B cell (primary cell): Measurements from ENCODE around the gene RNF39. TPM values are rescaled to one million over a fixed set of nuclear protein-coding genes. Genes with fewer than 3 reads are reported as not detected.

Experiments used
- ATAC-seq: fragments of 200-7000 bp; cut with Tn5 transposase; one replicate; pipeline ENCODE4 v1.10.0; 2021; ENCODE audit warnings: low read depth, mild to moderate bottlenecking, moderate number of reproducible peaks, moderate library complexity
- CTCF ChIA-PET: fragments of 350-600 bp; sonication (Branson Sonifier 250); formaldehyde crosslinking; loops from one replicate; lab custom pipeline; 2021; ENCODE audit warnings: antibody characterized with exemption, inconsistent platforms; lab: Charles Lee
- POLR2A ChIA-PET: fragments of 350-600 bp; sonication (Branson Sonifier 250); formaldehyde crosslinking; loops from one replicate; lab custom pipeline; 2021; ENCODE audit warnings: antibody characterized with exemption; lab: Charles Lee
- DNase-seq: peaks from one replicate; pipeline ENCODE4 v3.0.0; 2013
- H2AFZ ChIP-seq: 2 replicates; pipeline ENCODE4 v1.6.1; 2012; ENCODE audit warnings: mild to moderate bottlenecking, low read depth, low read length; ENCODE audit not compliant: insufficient read depth, poor library complexity, severe bottlenecking
- H3K27ac ChIP-seq, 2 donors: 1 replicate in 1 of 2; 2 replicates in 1 of 2; pipeline ENCODE4 v1.5.1; 2012 to 2013; ENCODE audit warnings: low read length in 2 of 2, mild to moderate bottlenecking in 2 of 2, moderate library complexity in 1 of 2
- H3K27me3 ChIP-seq, 4 experiments: fragments of 200-600 bp in 1 of 4; sonication (generic) in 1 of 4; replicated peaks in 1 of 4; 1 replicate in 2 of 4; 2 replicates in 2 of 4; pipeline versions ENCODE4 v1.6.1 to v1.7.0; 2013 to 2016; ENCODE audit warnings: low read length in 3 of 4, mild to moderate bottlenecking in 2 of 4, mixed read lengths in 1 of 4, moderate library complexity in 1 of 4; ENCODE audit not compliant: insufficient read depth in 4 of 4, control insufficient read depth in 3 of 4; ENCODE audit errors: control extremely low read depth in 1 of 4
- H3K36me3 ChIP-seq, 2 experiments: replicated peaks in 1 of 2; 1 replicate in 1 of 2; 2 replicates in 1 of 2; pipeline versions ENCODE4 v1.6.1 to v1.7.1; 2013; ENCODE audit warnings: low read length in 1 of 2; ENCODE audit not compliant: insufficient read depth in 2 of 2, control insufficient read depth in 1 of 2; ENCODE audit errors: control extremely low read depth in 1 of 2, extremely low read depth in 1 of 2
- H3K4me1 ChIP-seq, 2 donors: fragments of 200-600 bp in 1 of 2; sonication (generic) in 1 of 2; 1 replicate in 1 of 2; 2 replicates in 1 of 2; pipeline versions ENCODE4 v1.5.1 to v1.6.1; 2013 to 2017; ENCODE audit warnings: low read length in 2 of 2; ENCODE audit not compliant: control insufficient read depth in 2 of 2, insufficient read depth in 2 of 2
- H3K4me2 ChIP-seq: replicated peaks from 2 replicates; pipeline ENCODE3; 2012; ENCODE audit warnings: mild to moderate bottlenecking, low read depth, low read length; ENCODE audit not compliant: poor library complexity, severe bottlenecking
- H3K4me3 ChIP-seq, 5 experiments: fragments of 200-600 bp in 1 of 5; sonication (generic) in 1 of 5; 1 replicate in 3 of 5; 2 replicates in 2 of 5; pipeline versions ENCODE4 v1.5.1 to v1.7.0; 2011 to 2016; ENCODE audit warnings: low read length in 4 of 5, mild to moderate bottlenecking in 4 of 5, low read depth in 2 of 5, control low read depth in 1 of 5, moderate library complexity in 1 of 5; ENCODE audit not compliant: insufficient read depth in 1 of 5; ENCODE audit errors: control extremely low read depth in 1 of 5, extremely low read depth in 1 of 5
- H3K79me2 ChIP-seq: fragments of 200-600 bp; sonication (generic); one replicate; pipeline ENCODE4 v1.6.0; 2016; ENCODE audit warnings: low read length; ENCODE audit not compliant: control insufficient read depth, insufficient read depth
- H3K9ac ChIP-seq: fragments of 200-600 bp; sonication (generic); 2 replicates; pipeline ENCODE4 v1.6.1; 2017; ENCODE audit warnings: mild to moderate bottlenecking, low read length, moderate library complexity
- H3K9me3 ChIP-seq, 3 donors: one replicate each; pipeline versions ENCODE4 v1.6.1 to v1.7.1; 2013; ENCODE audit warnings: low read length in 2 of 3; ENCODE audit not compliant: control insufficient read depth in 2 of 3, insufficient read depth in 1 of 3; ENCODE audit errors: control extremely low read depth in 1 of 3
- H4K20me1 ChIP-seq: 2 replicates; pipeline ENCODE4 v1.6.0; 2012; ENCODE audit warnings: mild to moderate bottlenecking, low read length; ENCODE audit not compliant: insufficient read depth, control insufficient read depth, poor library complexity, severe bottlenecking
- H3K27ac Mint-ChIP-seq: one replicate; pipeline ENCODE4 v1.8.0; 2021; ENCODE audit warnings: mixed read lengths
- H3K27me3 Mint-ChIP-seq: one replicate; pipeline ENCODE4 v1.8.0; 2021; ENCODE audit warnings: mixed read lengths
- H3K4me1 Mint-ChIP-seq: one replicate; pipeline ENCODE4 v1.8.0; 2021; ENCODE audit warnings: mixed read lengths
- H3K4me3 Mint-ChIP-seq: one replicate; pipeline ENCODE4 v1.8.0; 2021; ENCODE audit warnings: mixed read lengths
- H3K9me3 Mint-ChIP-seq: one replicate; pipeline ENCODE4 v1.8.0; 2022; ENCODE audit warnings: mixed read lengths; ENCODE audit not compliant: insufficient read depth
- CTCF ChIP-seq: fragments of 200-600 bp; IDR thresholded peaks from one replicate; pipeline ENCODE4 v1.8.0; 2022; ENCODE audit warnings: antibody characterized with exemption, mild to moderate bottlenecking
- EZH2 ChIP-seq: IDR thresholded peaks from 2 replicates; pipeline ENCODE4 v1.6.1; 2012; ENCODE audit warnings: borderline replicate concordance, low read depth, mild to moderate bottlenecking, moderate library complexity, low read length; ENCODE audit not compliant: insufficient read depth, poor library complexity, severe bottlenecking
- WGBS: methylation state at CpG from one replicate; pipeline ENCODE4 v1.1.5; 2013; ENCODE audit warnings: missing lambda C conversion rate; ENCODE audit not compliant: insufficient coverage; 5-methylcytosine and 5-hydroxymethylcytosine counted together
- intact Hi-C: fragments of 100-400 bp; cut with micrococcal nuclease; formaldehyde crosslinking; loops from one replicate; pipeline ENCODE4 v1.10.0; 2022
- polyA plus RNA-seq: library from polyadenylated mRNA; depleted of rRNA; stranded (reverse); fragments of >200 nt; gene quantifications from 2 replicates; pipeline ENCODE4 v1.2.3, GENCODE V29; 2012
- total RNA-seq, 2 donors: library from RNA; stranded (reverse); fragments of 120-200 nt in 1 of 2; gene quantifications; 1 replicate in 1 of 2; 2 replicates in 1 of 2; pipeline versions ENCODE4 v1.2.3 to v1.2.4, GENCODE V29; 2013 to 2022

Gene RNF39
- total and polyA plus RNA-seq, 2 donors (not counting 1 experiment from before 2014, with no cell fraction given), result not detected

- Histone ChIP-seq H3K4me2 (peak overlapping the region; percentile 82), H2AFZ (peak overlapping the region; percentile 82), H3K4me1 (peaks cover 37 to 40% of the 10 kb centered on the region in 2 donors), H3K9ac (peak overlapping the region; percentile 60), H3K4me3 (peak overlapping the region in 4 of 5 experiments; percentile 44 to 64 (median 54)), H4K20me1 (no peaks in the 10 kb centered on the region), H3K36me3 (no peaks in the 10 kb centered on the region), H3K27me3 (peaks cover 3 to 64% (median 47%) of the 10 kb centered on the region in 4 experiments), H3K9me3 (peaks cover 0 to 15% (median 0%) of the 10 kb centered on the region in 3 donors), H3K27ac (no peak overlapping the region), H3K79me2 (no peaks in the 10 kb centered on the region)
- peak overlapping the region; percentile 91 for H3K4me3 Mint-ChIP-seq
- intact Hi-C loops, result loop anchor here (1.0 to 10.0 kb wide), 7 partner anchors 27 to 293 kb away; partner anchors contain the start of genes PPP1R11, TRIM26 and TRIM39
- peak overlapping the region; percentile 34 for H3K27ac Mint-ChIP-seq
- ChIA-PET POLR2A (interaction anchor here (1.0 to 2.1 kb wide), 2 partner anchors 27 to 43 kb away, joined by 7 to 10 read pairs; partner anchors contain the start of gene POLR1H), CTCF (interaction anchor here (0.8 to 4.0 kb wide), 20 partner anchors 8 to 450 kb away, joined by 3 to 194 read pairs (median 6); partner anchors contain the start of genes POLR1H, PPP1R11, TRIM26 and TRIM39)
- WGBS, result no CpG with 5 or more reads among the region's 3 CpGs
- no peak for DNase-seq
- no peaks in the 10 kb centered on the region for H3K9me3 Mint-ChIP-seq
- TF ChIP-seq CTCF (no peak), EZH2 (no peak)
- no peak for ATAC-seq
- peaks cover 52% of the 10 kb centered on the region for H3K27me3 Mint-ChIP-seq
- H3K4me1 Mint-ChIP-seq, result peaks cover 32% of the 10 kb centered on the region
Measured at GRCh38 chr6:30103872-30104179, 28.3 kb upstream of the RNF39 start.
